ENCODE measurements around the gene GPR12.

GPR12 gene

DNA sequence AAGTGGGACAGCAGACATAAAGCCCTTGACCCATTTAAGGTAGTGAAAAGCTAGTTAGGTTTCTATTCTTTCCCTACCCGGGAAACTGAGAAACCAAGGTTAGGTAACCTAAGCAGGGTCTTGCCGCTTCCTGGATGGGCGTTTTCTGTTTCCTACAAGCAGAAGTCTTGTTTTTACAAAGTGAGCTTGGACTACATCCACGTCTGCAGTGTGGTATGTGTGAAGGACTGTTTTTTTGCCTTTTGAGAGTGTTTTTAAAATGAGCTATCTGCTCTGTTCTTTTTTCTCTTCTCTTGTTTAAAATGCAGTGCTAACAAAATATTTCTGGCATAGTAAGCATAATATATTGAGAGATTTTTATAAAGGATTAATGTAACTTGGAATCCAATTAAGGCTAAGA, 49.4 kb downstream of the GPR12 start:
- DNase-seq (ENCODE audit: low read depth, low spot score): no peak
- TF ChIP-seq ZNF274 (IDR thresholded peaks at IDR 0.05; ENCODE audit: low read depth, low read length) (no peak), YY1 (IDR thresholded peaks at IDR 0.05; ENCODE audit: insufficient read depth, insufficient read length) (no peak), SUZ12 (IDR thresholded peaks at IDR 0.05; ENCODE audit: extremely low read depth, insufficient read depth, insufficient read length) (no peak)
- H3K4me3 ChIP-seq (ENCODE audit: insufficient read length, low read depth): no peak overlapping the region
- H3K9ac ChIP-seq (ENCODE audit: insufficient read length, low read depth): no peak overlapping the region
- no peaks in the 10 kb centered on the region for H3K36me3 ChIP-seq (ENCODE audit: insufficient read depth, insufficient read length, low read length)
- H3K9me3 ChIP-seq (ENCODE audit: insufficient read depth, low read length): no peaks in the 10 kb centered on the region; the same call in 1 of the 2 replicates
- H3K4me1 ChIP-seq (ENCODE audit: insufficient read depth, insufficient read length): peaks cover 2% of the 10 kb centered on the region
- no peaks in the 10 kb centered on the region for H3K27me3 ChIP-seq (ENCODE audit: insufficient read depth, insufficient read length)

DNA sequence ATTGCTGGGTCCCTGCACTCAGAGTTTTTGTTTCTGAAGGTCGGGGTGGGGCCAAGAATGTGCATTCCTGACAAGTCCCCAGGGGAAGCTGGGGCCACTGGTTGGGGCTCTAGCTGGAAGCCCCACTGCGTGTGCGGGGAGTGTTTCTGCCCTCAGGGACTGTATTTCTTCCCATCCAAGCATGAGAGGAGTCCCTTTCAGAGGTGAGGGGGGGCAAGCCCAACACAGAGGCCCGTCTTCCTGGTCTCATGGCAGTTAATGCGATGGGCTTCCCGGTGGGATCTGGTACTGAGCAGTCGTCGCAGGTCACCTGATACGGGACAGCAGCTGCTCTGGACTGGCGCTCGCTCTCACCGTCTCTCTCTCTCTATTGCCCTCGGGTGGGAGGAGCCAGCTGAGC, 50.4 kb downstream of the GPR12 start:
- TF ChIP-seq YY1 (IDR thresholded peaks at IDR 0.05; ENCODE audit: insufficient read depth, insufficient read length) (no peak), ZNF274 (IDR thresholded peaks at IDR 0.05; ENCODE audit: low read depth, low read length) (no peak), SUZ12 (IDR thresholded peaks at IDR 0.05; ENCODE audit: extremely low read depth, insufficient read depth, insufficient read length) (no peak)
- peaks cover 2% of the 10 kb centered on the region for H3K4me1 ChIP-seq (ENCODE audit: insufficient read depth, insufficient read length)
- no peak overlapping the region for H3K4me3 ChIP-seq (ENCODE audit: insufficient read length, low read depth)
- H3K9ac ChIP-seq (ENCODE audit: insufficient read length, low read depth): no peak overlapping the region
- no peaks in the 10 kb centered on the region for H3K27me3 ChIP-seq (ENCODE audit: insufficient read depth, insufficient read length)
- no peaks in the 10 kb centered on the region; the same call in 1 of the 2 replicates for H3K9me3 ChIP-seq (ENCODE audit: insufficient read depth, low read length)
- DNase-seq (ENCODE audit: low read depth, low spot score): no peak
- no peaks in the 10 kb centered on the region for H3K36me3 ChIP-seq (ENCODE audit: insufficient read depth, insufficient read length, low read length)

DNA sequence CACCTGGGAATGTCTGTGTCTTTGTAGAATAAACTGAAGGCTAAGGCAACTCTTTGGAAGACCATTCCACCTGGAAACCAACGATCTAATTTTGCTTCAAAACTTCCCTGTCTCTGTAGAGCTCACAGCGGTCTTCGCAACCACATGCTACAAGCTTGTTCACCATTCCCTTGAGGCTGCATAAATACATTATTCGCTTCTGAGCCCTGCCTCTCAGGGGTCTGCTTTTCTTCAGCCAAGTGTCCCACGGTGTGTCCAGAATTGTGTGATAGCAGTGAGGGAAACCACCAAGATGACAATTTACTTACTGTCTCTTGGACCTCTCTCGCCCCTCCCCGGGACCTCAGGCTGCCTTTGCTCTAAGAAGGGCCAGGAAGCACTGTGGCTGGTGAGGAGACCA, 51.1 kb downstream of the GPR12 start:
- TF ChIP-seq ZNF274 (IDR thresholded peaks at IDR 0.05; ENCODE audit: low read depth, low read length) (no peak), SUZ12 (IDR thresholded peaks at IDR 0.05; ENCODE audit: extremely low read depth, insufficient read depth, insufficient read length) (no peak), YY1 (IDR thresholded peaks at IDR 0.05; ENCODE audit: insufficient read depth, insufficient read length) (no peak)
- H3K4me1 ChIP-seq (ENCODE audit: insufficient read depth, insufficient read length): peaks cover 2% of the 10 kb centered on the region

DNA sequence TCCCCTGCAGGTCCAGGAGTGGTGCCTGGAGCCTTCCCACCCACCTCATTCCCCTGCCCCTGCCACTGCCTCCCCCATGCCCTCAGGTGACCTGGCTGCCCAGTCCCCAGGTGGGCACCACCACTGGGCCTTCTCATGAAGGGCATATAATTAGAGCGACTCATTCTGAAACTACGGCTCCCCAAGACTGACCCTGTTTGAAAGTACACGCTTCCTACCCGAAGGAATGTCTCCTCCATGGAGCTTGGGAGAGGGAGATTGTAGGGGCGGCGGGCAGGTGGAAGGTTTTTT, 52.6 kb downstream of the GPR12 start:
- no peak for TF ChIP-seq YY1 (IDR thresholded peaks at IDR 0.05; ENCODE audit: insufficient read depth, insufficient read length)
- TF ChIP-seq ZNF274 (IDR thresholded peaks at IDR 0.05; ENCODE audit: low read depth, low read length): no peak
- no peak for TF ChIP-seq SUZ12 (IDR thresholded peaks at IDR 0.05; ENCODE audit: extremely low read depth, insufficient read depth, insufficient read length)
- H3K4me1 ChIP-seq (ENCODE audit: insufficient read depth, insufficient read length): peaks cover 2% of the 10 kb centered on the region
- H3K27me3 ChIP-seq (ENCODE audit: insufficient read depth, insufficient read length): no peaks in the 10 kb centered on the region
- no peaks in the 10 kb centered on the region; the same call in none of the 2 replicates for H3K9me3 ChIP-seq (ENCODE audit: insufficient read depth, low read length)
- no peak for DNase-seq (ENCODE audit: low read depth, low spot score)
- no peak overlapping the region for H3K9ac ChIP-seq (ENCODE audit: insufficient read length, low read depth)
- no peak overlapping the region for H3K4me3 ChIP-seq (ENCODE audit: insufficient read length, low read depth)
- no peaks in the 10 kb centered on the region for H3K36me3 ChIP-seq (ENCODE audit: insufficient read depth, insufficient read length, low read length)

More for the DNA sequence above, 51.1 kb downstream of the GPR12 start:
- Histone ChIP-seq H3K4me3 (ENCODE audit: insufficient read length, low read depth) (no peak overlapping the region), H3K9ac (ENCODE audit: insufficient read length, low read depth) (no peak overlapping the region), H3K36me3 (ENCODE audit: insufficient read depth, insufficient read length, low read length) (no peaks in the 10 kb centered on the region), H3K27me3 (ENCODE audit: insufficient read depth, insufficient read length) (no peaks in the 10 kb centered on the region), H3K9me3 (ENCODE audit: insufficient read depth, low read length) (no peaks in the 10 kb centered on the region; the same call in 1 of the 2 replicates)
- no peak for DNase-seq (ENCODE audit: low read depth, low spot score)

DNA sequence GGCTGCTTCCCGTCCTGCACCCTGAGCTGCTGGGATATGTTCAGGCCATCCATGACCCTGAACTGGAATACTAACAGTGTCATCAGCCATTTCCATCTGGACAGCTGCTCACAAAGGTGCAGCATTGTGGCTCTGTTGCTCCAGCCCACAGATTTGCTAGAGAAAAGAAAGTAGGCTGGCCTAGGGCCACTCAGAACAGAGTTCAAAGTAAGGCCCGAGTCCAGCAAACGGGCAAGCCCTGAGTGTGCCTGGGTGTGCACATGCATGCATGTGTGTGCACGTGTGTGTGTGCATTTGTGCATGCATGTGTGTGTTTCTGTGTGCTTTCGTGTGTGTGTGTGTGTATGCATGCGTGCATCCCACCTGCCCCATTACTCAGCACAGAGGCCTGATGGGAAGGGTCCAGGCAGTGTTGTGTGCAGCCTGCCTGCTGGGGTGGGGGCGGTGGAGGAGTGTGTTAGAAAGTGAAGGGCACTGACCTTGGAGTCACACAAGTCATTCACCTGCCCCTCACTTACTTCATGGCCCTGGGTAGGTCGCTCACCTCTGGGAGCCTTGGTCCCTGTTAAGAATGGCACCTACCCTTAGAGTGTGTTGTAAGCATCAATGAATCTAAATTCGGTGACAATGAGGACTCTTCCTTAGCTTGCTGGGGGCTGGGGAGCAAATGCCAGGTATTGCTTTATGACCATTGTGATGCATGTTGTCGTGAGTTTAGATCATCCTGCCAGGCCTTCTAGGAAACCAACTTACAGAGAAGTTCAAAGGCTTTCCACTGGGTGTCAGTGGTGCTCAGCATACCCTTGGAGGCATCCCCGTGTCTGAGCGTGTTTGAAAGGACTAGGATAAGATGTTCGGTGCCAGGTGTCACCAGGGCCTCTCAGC, 53.2 kb downstream of the GPR12 start:
- no peak overlapping the region for H3K4me3 ChIP-seq (ENCODE audit: insufficient read length, low read depth)
- no peak overlapping the region for H3K9ac ChIP-seq (ENCODE audit: insufficient read length, low read depth)

DNA sequence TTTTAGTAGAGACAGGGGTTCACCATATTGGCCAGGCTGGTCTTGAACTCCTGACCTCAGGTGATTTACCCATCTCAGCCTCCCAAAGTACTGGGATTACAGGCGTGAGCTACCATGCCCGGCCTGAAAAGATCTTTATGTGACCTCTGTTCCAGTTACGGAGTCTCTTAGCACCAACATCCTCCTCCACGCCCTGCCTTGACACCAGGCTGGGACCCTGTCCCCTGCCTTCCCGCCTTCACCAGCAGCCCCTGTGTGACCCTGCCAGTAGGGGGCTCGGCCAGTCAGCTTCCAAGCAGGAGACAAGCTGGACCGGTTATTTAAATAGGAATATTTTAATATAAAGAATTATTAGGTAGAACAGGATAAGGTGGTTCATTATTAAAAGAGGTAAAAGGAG, 54.2 kb downstream of the GPR12 start:
- Histone ChIP-seq H3K27me3 (ENCODE audit: insufficient read depth, insufficient read length) (no peaks in the 10 kb centered on the region), H3K36me3 (ENCODE audit: insufficient read depth, insufficient read length, low read length) (no peaks in the 10 kb centered on the region), H3K4me1 (ENCODE audit: insufficient read depth, insufficient read length) (peaks cover 2% of the 10 kb centered on the region), H3K4me3 (ENCODE audit: insufficient read length, low read depth) (no peak overlapping the region), H3K9ac (ENCODE audit: insufficient read length, low read depth) (no peak overlapping the region), H3K9me3 (ENCODE audit: insufficient read depth, low read length) (no peaks in the 10 kb centered on the region; the same call in 1 of the 2 replicates)
- DNase-seq (ENCODE audit: low read depth, low spot score): no peak
- TF ChIP-seq YY1 (IDR thresholded peaks at IDR 0.05; ENCODE audit: insufficient read depth, insufficient read length) (no peak), SUZ12 (IDR thresholded peaks at IDR 0.05; ENCODE audit: extremely low read depth, insufficient read depth, insufficient read length) (no peak), ZNF274 (IDR thresholded peaks at IDR 0.05; ENCODE audit: low read depth, low read length) (no peak)

More for the DNA sequence above, 53.2 kb downstream of the GPR12 start:
- no peaks in the 10 kb centered on the region for H3K27me3 ChIP-seq (ENCODE audit: insufficient read depth, insufficient read length)
- no peaks in the 10 kb centered on the region for H3K36me3 ChIP-seq (ENCODE audit: insufficient read depth, insufficient read length, low read length)
- TF ChIP-seq SUZ12 (IDR thresholded peaks at IDR 0.05; ENCODE audit: extremely low read depth, insufficient read depth, insufficient read length): no peak
- no peak for TF ChIP-seq ZNF274 (IDR thresholded peaks at IDR 0.05; ENCODE audit: low read depth, low read length)
- TF ChIP-seq YY1 (IDR thresholded peaks at IDR 0.05; ENCODE audit: insufficient read depth, insufficient read length): no peak
- peaks cover 2% of the 10 kb centered on the region for H3K4me1 ChIP-seq (ENCODE audit: insufficient read depth, insufficient read length)
- no peaks in the 10 kb centered on the region; the same call in 1 of the 2 replicates for H3K9me3 ChIP-seq (ENCODE audit: insufficient read depth, low read length)
- peak; percentile 61 for DNase-seq (ENCODE audit: low read depth, low spot score)

DNA sequence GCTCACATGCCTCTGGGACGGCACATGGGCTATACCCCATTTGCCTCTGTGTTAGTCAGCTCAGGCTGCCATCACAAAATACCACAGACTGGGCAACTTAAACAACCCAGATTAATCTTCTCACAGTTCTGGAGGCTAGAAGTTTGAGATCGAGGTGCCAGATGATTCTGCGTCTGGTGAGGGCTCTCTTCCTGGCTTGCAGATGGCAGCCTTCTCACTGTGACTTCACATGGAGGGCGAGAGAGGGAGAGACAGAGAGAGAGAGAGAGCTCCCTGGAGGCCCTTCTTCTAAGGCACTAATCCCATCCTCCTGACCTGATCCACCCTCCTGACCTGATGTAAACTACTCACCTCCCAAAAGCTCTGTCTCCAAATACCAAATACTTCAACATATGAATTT, 55.0 kb downstream of the GPR12 start:
- DNase-seq (ENCODE audit: low read depth, low spot score): no peak
- Histone ChIP-seq H3K27me3 (ENCODE audit: insufficient read depth, insufficient read length) (no peaks in the 10 kb centered on the region), H3K36me3 (ENCODE audit: insufficient read depth, insufficient read length, low read length) (no peaks in the 10 kb centered on the region), H3K9ac (ENCODE audit: insufficient read length, low read depth) (no peak overlapping the region), H3K4me1 (ENCODE audit: insufficient read depth, insufficient read length) (peaks cover 2% of the 10 kb centered on the region), H3K4me3 (ENCODE audit: insufficient read length, low read depth) (no peak overlapping the region), H3K9me3 (ENCODE audit: insufficient read depth, low read length) (no peaks in the 10 kb centered on the region; the same call in 1 of the 2 replicates)
- TF ChIP-seq ZNF274 (IDR thresholded peaks at IDR 0.05; ENCODE audit: low read depth, low read length) (no peak), SUZ12 (IDR thresholded peaks at IDR 0.05; ENCODE audit: extremely low read depth, insufficient read depth, insufficient read length) (no peak), YY1 (IDR thresholded peaks at IDR 0.05; ENCODE audit: insufficient read depth, insufficient read length) (no peak)

Measured in NT2/D1 (cell line).